GM21786 (cell line): Measurements from ENCODE around the gene SEMA5A.

ENCODE experiments used
- ATAC-seq: cut with Tn5 transposase; IDR thresholded peaks from one replicate; pipeline ENCODE4 v1.9.1; 2021; ENCODE audit not compliant: unreplicated experiment

Gene SEMA5A

DNA sequence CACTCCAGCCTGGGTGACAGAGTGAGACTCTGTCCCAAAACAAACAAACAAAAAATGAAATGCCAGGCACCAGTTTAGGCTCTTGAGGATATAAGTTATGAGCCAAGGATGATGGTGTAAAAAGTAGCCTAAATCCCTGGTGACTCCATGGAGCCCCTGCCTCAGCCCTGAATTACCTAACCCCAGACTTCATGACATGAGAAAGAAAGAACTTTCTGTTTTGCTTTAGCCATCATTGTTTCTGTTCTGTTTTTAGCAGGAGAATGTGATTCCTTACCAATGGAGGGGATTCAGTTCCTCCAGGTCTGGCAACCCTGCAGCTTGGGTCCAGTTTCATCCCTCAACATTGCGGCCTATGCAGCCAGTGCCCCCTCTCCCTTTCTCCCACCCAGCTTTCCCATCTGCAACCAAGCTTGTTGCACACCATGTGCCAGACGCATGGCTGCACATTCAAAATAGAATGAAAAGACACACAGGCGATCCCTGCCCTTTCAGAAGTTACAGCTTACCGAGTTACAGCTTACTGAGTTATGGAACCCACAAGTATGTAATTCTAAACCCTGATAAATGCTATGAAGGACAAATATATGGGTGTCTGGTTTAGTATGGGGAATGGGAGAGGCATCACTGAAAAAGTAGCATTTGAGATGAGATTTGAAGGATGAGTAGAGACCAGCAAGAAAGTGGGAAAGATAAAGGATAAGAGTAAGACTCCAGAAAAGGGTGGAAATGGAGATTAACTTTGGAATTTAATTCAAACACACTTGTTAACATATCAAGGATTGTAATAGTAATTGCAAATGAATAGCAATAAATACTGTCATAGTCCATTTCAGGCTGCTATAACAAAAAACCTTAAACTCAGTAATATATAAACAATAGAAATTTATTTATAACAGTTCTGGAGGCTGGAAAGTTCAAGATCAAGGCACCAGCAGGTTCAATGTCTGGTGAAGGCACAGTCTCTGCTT is 6.0 kb upstream of the SEMA5A start:
- ATAC-seq, result no peak

DNA sequence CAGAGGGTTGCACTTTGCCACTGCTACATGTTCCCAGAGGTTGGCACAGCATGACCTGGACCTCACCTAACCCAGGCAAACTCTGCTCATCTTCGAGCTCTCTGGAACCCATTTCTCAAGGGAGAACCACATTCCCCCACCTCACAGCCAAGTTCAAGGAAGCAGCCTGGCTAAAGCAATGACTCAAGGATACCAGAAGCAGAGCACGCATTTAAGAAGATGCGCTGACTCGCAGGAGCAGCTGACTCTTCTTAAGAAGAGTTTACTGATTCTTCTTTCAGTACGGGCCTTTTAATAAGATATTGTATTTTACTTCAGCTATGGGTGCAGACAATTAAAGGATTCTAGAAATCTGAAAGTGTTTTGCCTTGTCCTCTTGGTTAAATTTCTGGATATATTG is 4.1 kb upstream of the SEMA5A start:
- ATAC-seq, result no peak

DNA sequence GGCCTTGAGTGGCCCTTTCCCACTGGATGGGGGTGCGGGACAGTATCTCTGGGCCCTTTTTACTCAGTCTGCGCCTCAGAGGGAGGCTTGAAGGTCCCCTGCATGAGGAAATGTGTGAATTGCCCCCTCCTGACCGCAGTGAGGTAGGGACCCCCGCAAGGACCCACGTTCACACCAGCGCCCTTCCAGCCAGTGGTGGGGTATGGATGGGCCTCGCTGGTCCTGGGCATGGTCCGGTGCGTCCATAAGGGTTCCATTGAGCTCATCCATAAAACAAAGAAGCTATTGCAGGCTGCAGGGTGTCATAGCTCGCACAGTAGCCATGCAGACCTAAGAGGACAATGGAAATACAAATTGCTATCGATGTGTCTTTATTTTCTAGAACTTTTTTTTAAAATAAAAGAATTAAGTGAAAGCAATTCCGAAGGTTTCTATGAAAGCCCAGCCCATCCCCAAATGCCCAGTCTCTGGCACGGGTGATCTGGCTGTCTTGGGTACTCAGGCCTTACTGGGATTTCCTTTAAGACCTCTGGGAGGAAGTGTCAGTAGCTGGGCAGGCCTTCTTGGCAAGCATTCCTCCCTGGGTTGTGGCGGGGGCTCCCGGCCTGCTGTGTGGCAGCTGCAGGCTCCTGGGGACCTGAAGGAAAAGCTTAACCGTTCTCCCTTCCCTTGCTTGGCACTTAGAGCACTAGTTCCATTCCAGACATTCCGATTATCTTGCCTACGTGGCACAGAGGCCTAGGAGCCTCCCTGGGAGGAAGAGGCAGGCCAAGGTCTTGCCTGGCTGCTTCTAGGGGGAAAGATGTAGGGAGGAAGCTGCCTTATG is 1.5 kb upstream of the SEMA5A start:
- no peak for ATAC-seq

DNA sequence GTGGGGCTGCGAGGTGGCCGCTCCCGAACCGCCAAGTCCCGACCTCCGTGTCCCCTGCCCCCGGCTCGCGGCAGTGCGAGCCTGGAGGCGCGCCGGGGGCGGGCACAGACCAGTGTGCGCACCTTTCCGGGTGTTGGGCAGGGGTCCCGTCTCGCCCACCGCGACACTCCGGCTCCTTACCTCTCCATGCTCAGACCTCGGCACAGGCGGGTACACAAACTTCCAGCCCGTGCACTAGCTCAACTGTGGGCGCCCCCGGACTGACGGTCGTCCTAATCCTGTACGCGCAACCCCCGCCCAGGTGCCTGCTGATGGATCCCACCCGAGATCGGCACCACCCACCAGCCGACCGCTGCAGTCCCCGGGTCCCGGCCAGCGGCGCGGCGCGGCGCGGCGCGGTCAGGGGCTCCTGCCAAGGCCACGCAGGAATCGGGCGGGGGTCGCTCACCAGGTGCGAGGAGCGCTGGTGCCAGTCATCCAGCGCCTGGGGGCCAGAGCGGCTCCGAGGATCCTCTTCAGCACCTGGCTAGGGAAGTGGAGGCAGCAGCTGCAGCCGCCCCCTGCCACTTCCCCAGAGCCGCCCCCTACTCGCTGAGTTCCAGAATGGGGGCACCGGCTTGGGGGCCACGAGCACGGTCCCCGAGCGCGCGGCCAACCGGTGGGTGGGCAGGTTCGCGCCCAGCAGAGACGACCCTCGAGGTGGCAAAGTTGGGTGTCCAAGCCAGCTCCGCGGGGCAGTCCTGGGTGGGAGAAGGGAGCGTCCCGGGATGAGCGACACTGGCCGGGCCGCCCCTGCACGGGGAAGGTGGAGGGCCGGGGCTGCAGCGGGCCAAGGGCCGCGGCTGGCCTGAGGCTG is 511 bp downstream of the SEMA5A start:
- no peak for ATAC-seq

DNA sequence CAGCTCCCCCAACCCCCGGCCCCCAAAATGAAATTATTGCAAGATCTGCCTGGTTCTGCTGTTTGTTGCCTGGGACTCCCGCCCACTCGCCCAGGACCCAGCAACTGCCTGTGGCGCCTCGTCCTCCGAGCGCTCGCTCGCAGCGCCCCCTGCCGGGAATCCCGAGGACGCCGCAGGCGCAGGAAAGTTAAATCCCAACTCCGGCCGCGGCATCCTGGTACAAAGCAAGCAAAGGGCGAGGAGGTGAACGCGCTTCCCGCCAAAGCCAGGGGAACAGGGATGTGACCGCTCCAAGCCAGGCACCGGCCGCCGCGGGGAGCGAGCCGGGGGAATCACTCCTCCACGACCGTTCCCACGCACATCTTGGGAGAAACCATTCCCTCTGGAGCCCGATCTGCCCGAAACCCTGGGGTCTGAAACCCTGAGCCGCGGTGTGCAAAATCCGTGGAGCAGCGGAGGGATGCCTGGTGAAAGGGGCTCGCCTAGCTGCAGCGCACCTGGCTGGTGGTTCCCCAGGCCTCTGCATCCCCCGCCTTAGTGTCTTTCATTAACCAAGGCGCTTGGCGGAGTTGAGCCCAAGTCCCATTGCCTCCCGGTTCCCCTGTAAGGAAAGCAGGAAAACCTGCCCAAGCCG is 1.3 kb downstream of the SEMA5A start:
- peak; percentile 71 for ATAC-seq

DNA sequence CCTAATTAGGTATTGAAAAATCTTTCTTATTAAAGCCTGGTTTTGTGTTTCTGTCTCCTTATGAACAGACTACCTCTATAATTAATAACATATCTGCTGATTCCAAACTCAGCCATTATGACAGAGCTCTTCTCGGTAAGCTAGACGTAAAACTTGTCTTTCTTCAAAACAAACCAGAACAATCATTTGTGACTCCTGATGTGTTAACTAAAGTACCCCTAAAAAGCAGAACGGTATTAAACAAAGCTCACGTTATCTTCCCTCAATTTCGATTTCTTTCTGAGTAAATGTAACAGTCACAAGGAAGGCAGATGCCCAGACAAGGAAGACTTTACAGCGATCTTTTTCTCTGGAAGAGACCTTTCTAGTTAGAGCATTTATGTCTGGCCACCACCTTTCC is 1.8 kb downstream of the SEMA5A start:
- ATAC-seq, result no peak

DNA sequence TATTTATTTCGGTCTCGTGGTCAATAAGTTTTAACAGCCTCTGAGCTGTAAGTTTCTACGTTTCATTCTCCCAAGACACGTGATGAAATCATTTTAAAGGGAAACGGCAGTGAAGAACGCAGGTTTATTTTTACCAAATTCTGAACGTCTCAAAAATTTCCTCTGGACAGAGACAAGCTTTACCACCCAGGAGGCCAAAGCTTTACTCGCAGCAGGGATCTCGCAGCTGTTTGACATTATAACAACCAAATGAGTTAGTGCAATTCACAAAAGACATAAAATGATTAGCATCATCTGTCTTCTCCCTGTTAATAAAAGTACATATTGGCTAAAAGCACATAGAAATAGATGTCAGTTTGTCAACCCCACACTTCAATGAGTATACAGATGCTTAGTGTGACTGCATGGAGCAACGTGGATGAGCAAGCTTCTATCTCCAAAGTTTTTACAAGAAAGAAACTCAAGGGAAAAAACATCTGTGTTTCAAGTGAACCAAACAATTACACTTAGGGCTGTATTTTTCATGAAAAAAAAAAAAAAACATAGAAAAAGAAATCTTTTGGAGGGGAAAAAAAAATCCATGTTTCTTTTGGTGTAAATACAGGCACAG is 2.5 kb downstream of the SEMA5A start:
- ATAC-seq, result no peak

DNA sequence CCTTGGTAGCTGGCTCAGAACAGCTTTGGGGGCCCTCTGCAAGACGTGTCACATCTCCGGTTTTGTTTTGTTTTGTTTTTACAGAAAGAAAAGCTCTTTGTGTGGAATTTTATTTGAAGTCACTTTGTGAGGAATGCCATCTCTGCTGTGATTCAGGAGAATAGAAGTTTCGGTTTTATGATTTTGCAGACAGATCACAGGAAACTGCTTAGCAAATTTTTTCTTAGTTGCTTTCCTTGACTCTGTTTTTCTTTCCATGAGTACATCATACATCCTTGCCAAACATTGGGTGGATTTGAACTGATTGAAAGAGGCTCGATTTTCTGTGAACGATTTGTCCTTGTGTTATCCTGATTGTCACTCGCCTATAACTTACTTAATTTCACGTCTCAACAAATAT is 5.1 kb downstream of the SEMA5A start:
- no peak for ATAC-seq

DNA sequence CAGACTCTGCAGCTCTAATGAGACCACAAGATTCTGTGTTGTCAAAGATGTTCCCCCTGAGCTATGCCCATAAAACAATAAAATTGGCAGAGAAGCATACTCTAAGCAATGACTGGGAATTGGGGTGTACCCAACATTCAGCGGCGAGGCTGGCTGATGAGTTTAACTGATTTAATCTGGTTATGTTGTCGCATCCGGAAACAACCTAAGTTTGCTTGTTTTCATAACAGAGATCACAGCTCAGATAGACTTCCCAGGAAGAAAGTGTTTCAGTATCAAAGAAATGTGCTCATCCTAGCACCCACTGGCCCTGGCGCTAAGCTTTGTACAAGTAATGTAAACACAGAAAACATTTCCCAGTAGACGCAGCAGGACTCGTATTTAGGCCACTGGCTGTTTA is 7.4 kb downstream of the SEMA5A start:
- no peak for ATAC-seq

DNA sequence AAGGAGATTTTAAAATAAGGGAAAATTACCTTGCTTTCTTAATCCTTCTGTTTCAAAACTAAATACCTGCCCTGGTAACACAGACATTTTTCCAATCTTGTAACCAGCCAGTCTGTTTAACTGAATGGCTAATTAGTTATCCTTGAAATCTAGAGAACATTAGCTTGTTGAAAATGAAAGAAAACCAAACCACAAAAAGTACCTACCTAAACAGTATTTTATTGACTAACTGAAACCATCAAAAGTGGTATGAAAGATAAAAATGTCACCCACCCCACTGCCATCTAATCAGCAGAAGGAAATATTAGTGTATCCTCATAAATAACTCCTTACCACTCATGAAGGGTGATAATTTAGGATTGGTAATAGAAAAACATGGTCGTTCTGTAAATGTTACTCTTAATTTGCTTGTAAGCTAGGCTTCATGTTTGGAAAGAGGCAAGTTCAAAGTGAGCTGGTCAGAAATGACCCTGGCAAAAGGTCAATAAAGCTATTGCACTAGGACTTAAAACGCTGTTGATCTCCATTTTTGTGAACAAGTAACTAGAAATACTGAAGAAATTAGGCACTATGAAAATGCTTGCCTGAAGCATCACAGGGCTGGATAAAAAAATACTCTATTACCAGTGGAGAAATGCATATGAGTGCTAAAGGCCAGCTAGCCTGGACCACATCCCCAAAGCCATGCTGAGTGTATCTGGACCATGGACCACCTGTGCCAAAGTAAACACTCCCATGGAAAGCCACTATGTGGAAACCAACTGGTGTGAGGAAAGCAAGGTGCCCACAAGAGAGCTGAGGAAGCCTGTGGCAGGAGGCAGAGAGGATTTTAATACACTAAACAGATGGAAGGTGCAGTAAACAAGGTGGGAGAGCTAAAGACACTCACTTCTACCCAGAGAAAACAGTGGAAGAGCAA is 8.4 kb downstream of the SEMA5A start:
- ATAC-seq, result no peak

DNA sequence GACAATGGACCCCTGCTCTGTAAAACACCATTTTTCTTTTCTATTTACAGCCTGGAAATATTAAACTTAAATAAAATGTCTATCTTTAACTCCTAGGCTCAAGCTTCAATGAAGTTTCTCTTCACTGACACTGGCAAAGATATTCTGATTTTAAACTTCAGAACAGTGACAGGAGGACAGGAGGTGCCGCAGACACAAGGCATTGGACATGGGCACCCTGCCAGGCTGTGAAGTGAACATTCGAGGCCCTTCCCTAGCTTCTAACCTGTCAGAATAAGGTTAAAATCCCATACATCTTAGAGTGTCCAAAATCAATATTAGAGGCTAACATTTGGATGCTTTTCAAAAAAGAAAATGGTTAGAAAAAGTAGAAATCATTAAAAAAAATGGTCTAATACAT is 9.2 kb downstream of the SEMA5A start:
- no peak for ATAC-seq

DNA sequence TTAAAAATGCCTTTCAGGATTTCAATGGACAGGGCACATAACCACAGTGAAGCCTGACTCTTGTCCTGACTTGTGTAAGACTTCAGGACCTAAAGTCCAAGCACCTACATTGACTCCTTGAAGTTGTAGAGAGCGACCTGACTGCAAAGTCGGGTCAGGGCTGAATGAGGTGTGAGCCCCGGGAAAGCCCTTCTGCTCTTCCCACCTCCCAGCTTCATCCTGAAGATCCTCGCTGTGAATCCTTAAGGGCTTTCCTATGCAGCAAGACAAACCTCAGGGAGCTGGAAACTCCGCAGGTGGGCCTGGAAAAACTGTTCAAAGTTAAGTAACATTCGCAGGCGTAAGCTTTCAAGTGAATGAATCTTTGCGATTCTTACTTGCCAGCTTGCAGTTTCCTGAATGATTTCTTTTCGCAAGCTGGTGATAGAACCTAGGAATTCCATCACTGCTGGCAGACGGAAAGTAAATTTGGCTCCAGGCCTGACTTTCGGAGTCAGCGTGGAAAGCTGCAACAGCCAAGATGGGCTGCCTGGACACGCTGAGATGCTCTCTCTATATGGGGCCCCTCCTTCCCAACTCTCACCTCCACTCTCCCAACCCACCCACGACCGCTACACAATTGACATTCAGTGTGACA is 10.9 kb downstream of the SEMA5A start:
- no peak for ATAC-seq

DNA sequence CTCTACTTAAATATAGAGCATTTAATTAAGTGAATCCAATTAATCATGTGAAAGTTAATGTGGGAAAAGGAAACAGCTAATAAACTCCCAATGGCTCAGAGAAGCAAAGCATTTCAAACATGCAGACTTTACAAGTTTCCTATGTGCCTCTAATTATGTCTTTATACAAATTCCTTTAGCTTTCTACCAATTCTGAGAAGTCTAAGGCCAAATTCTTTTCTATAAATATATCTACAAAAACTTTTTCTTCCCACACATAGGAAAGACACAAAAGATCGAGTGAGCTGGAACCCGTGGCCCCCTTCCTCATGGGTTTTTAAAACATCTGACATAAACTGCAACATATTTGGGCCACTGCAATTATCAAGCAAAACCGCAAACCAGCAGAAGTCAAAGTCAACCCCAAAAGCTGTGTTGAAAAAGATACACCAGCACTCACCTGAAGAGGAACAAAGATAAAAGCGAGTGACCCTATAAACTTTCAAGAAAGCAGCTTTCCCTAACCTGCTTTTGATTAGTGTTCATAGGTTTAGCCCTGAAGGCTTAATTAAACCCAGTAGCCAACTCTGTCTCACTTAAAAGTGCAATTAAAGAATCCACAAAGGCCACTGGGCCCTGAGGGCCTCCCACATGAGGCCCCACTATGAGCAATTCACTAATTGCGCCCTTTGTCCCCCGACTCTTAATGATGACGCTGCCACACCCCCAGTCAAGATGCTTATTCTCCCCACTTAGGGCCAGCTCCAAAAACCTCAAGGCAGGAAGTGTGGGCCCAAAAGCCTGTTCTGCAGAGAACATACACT is 12.1 kb downstream of the SEMA5A start:
- ATAC-seq, result no peak

DNA sequence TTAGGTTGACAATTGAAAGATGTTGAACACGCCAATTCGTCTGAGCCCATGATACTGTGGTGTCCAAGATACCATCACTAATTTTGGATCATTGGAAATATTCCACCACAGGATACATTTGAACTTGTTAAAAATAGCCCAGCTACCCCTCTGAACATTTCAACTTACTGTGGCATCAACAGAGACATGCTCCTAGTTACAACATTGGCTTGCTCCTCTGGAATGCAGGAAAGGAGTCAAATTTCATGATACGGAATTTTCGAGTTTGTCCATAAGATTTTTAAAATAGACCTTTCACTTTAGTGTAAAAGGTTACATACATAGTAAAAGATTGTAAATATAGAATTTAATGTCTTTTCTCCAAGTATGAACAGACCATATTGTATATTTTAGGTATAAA is 12.8 kb downstream of the SEMA5A start:
- ATAC-seq, result no peak

DNA sequence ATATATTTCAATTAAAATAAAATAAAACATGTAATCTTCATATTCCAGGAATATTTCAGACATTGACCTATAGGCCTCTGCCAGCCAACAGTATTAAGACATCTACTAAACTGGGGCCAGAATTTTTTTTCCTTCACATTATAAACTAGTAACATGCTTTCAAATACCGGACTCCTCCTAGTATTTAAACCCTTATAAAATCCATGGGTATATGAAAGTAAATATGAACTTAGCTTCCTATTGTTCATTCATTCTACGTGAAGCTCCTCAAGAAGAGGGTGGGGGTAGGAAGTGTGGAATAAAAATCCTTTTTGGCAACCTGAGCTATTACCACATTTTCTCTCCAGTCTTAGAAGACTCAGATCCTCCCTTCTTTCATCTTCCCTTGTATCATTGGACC is 16.4 kb downstream of the SEMA5A start:
- no peak for ATAC-seq

DNA sequence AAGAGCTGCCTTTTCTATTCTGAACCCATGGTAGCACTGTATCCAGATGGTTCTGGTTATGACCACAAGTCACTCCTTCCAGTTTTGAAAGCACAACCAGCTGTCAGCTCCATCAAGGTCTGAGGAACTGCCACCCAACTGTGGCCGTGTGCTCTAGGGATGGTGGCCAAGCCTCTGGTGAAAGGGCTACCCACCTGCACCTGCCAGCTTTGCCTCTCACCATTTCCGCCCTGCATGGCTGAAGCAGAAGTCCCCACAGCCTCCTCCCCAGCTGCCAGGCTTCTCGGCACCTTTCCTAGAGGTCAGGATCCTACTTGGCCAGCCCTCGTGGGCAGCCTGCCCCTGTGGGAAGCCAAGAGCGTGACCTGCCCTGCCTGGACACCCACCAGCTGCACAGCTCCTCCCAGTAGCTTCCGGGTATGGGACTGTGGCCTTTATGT is 16.8 kb downstream of the SEMA5A start:
- ATAC-seq, result no peak

DNA sequence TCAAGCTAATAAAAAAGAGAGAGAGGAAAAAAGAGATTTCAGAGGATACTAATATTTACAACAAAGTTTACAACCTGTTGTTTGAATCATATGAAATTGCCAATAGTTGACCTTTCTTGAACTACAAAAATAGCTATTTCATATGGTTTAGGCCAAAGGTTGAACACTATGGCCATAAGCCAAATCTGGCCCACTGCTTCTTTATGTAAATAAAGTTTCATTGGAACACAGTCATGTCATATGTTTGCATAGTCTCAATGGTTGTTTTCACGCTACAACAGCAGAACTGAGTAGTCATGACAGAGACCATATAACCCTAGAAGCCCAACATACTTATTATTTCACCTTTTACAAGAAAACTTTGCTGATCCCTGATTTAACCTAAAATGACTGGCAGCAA is 20.9 kb downstream of the SEMA5A start:
- ATAC-seq, result no peak
